Transverse colon (tissue), 4 donors: ENCODE measurements around the gene ABCF1. TPM values are rescaled to one million over a fixed set of nuclear protein-coding genes. Genes with fewer than 3 reads are reported as not detected.

Experiments used
- DNase-seq: peaks from one replicate; pipeline ENCODE4 v3.0.0-alpha.2; 2019
- H3K27ac ChIP-seq, 4 donors: fragments of 200-600 bp; sonication (generic); 2 replicates each; pipeline ENCODE4 v1.5.1; 2016 to 2018; ENCODE audit warnings: inconsistent platforms in 4 of 4
- H3K27me3 ChIP-seq: fragments of 200-600 bp; sonication (generic); 2 replicates; pipeline ENCODE4 v1.5.1; 2017; ENCODE audit warnings: inconsistent platforms
- H3K36me3 ChIP-seq, 4 donors: fragments of 200-600 bp; sonication (generic); 2 replicates each; pipeline ENCODE4 v1.5.1; 2017 to 2019; ENCODE audit warnings: inconsistent platforms in 4 of 4
- H3K4me1 ChIP-seq, 4 donors: fragments of 200-600 bp; sonication (generic); 2 replicates each; pipeline ENCODE4 v1.5.1; 2017 to 2020; ENCODE audit warnings: inconsistent platforms in 4 of 4
- H3K4me3 ChIP-seq, 4 donors: fragments of 200-600 bp; sonication (generic); 1 replicate in 1 of 4; 2 replicates in 3 of 4; pipeline versions ENCODE4 v1.5.1 to v1.6.1; 2017 to 2019; ENCODE audit warnings: inconsistent platforms in 4 of 4
- H3K9me3 ChIP-seq, 2 donors: fragments of 200-600 bp; sonication (generic); 2 replicates each; pipeline ENCODE4 v1.5.1; 2017 to 2019; ENCODE audit warnings: inconsistent platforms in 2 of 2
- EP300 ChIP-seq: sonication (generic); formaldehyde crosslinking; IDR thresholded peaks from one replicate; pipeline ENCODE4 v1.6.1; 2017; ENCODE audit warnings: antibody characterized with exemption, low read depth
- POLR2A ChIP-seq: fragments of 450-650 bp; IDR thresholded peaks from one replicate; pipeline ENCODE4 v1.6.1; 2016; ENCODE audit warnings: antibody characterized with exemption, mild to moderate bottlenecking, moderate library complexity
- POLR2AphosphoS5 ChIP-seq, 3 donors: sonication (generic); formaldehyde crosslinking; IDR thresholded peaks; one replicate each; pipeline ENCODE4 v1.6.1; 2016; ENCODE audit warnings: antibody characterized with exemption in 3 of 3
- WGBS, 2 donors: methylation state at CpG; one replicate each; pipeline ENCODE4 v1.1.5; 2018; ENCODE audit warnings: low coverage in 1 of 2; 5-methylcytosine and 5-hydroxymethylcytosine counted together
- in situ Hi-C, 4 donors: fragments of 200-750 bp; cut with MboI; loops; one replicate each; pipeline versions ENCODE4 v1.15.0 to v1.15.1; 2017; ENCODE audit warnings: low sequenced_read_pairs in 3 of 4, low pct_ligation_motif_present in 1 of 4, low pct_unique_long_range_greater_than_20kb in 1 of 4
- intact Hi-C: fragments of 100-400 bp; cut with DNase I; formaldehyde crosslinking; loops from one replicate; pipeline ENCODE4 v1.15.1; 2023; ENCODE audit warnings: low total_unique reads
- total RNA-seq, 4 donors: library from RNA; depleted of rRNA; stranded (reverse); fragments of >200 nt; gene quantifications; one replicate each; pipeline ENCODE4 v1.1.0, GENCODE V29; 2016
- TF ChIP-seq, protein P1 (sequence below), 5 experiments: fragments of 200-600 bp in 3 of 5; fragments of 450-650 bp in 2 of 5; sonication (generic) in 3 of 5; IDR thresholded peaks; 1 replicate in 2 of 5; 2 replicates in 3 of 5; pipeline ENCODE4 v1.5.1; 2016 to 2017; ENCODE audit warnings: antibody characterized with exemption in 5 of 5, inconsistent platforms in 3 of 5, mild to moderate bottlenecking in 2 of 5, moderate library complexity in 1 of 5

Gene ABCF1
- total RNA-seq, 4 donors from 2014 or later: 33.0 to 52.0 (median 40.1) TPM

DNA sequence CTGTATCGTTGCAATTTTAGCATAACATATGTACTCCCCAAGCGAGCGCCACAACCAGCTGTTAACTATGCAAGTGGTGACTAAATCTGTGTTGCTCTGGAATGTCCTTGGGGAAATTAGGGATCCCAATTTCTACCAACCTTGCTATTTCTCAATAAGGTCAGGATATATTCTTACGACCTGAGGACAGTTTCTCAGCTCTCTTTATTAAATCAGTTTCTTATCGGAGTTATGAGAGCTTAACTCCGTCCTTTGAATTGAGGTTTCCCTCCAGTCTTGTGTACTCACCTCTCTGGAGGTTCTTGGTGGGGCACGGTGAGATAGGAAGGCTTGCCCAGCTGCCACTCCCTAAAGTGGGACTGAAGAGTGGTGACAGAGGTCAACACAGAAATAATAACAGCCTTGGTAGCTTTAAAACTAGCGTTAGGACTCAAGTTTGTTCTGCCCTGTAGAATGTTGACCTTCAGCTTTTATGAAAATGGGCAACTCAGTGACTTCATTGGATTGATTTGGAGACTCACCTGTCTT is 47.1 kb downstream of the ABCF1 start:
- TF ChIP-seq, protein P1, sequence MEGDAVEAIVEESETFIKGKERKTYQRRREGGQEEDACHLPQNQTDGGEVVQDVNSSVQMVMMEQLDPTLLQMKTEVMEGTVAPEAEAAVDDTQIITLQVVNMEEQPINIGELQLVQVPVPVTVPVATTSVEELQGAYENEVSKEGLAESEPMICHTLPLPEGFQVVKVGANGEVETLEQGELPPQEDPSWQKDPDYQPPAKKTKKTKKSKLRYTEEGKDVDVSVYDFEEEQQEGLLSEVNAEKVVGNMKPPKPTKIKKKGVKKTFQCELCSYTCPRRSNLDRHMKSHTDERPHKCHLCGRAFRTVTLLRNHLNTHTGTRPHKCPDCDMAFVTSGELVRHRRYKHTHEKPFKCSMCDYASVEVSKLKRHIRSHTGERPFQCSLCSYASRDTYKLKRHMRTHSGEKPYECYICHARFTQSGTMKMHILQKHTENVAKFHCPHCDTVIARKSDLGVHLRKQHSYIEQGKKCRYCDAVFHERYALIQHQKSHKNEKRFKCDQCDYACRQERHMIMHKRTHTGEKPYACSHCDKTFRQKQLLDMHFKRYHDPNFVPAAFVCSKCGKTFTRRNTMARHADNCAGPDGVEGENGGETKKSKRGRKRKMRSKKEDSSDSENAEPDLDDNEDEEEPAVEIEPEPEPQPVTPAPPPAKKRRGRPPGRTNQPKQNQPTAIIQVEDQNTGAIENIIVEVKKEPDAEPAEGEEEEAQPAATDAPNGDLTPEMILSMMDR (IDR thresholded peaks at IDR 0.05): no peak
- TF ChIP-seq POLR2AphosphoS5 (IDR thresholded peaks at IDR 0.05): peak; percentile 22 to 72 (median 63)
- peak; percentile 35 for TF ChIP-seq POLR2A
- peak overlapping the region; percentile 93 to 98 (median 94) for H3K27ac ChIP-seq
- intact Hi-C loops: loop anchor here (5.0 kb wide), 2 partner anchors 69 to 104 kb away; partner anchors contain the start of genes PPP1R18 and TUBB
- peaks cover 0 to 45% (median 22%) of the 10 kb centered on the region in 4 donors for H3K36me3 ChIP-seq
- no peaks in the 10 kb centered on the region for H3K27me3 ChIP-seq
- in situ Hi-C loops: no loop called here
- H3K4me3 ChIP-seq: peak overlapping the region; percentile 43 to 71 (median 66)
- peak; percentile 57 for DNase-seq
- H3K4me1 ChIP-seq: peaks cover 13 to 30% (median 26%) of the 10 kb centered on the region in 4 donors
- 8 to 12% methylated on average over 8 of the region's 8 CpGs for WGBS, 2 donors
- no peaks in the 10 kb centered on the region for H3K9me3 ChIP-seq

DNA sequence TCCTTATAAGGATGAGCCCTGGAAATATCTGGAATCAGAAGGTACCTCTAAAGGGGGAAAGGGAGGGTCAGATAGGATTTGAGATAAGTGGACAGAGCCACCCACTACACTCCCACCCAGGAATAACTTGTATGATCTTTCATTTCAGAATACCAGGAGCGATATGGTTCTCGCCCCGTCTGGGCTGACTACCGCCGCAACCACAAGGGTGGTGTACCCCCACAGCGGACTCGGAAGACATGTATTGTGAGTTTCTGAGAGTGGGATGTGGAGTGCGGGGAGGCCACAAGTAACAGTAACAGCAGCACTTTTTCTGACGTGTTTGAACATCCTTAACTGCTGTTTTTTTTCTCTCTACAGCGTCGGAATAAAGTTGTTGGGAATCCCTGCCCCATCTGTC is 48.3 kb downstream of the ABCF1 start:
- Histone ChIP-seq H3K36me3 (peaks cover 0 to 57% (median 28%) of the 10 kb centered on the region in 4 donors), H3K27ac (peak overlapping the region; percentile 93 to 98 (median 94)), H3K4me1 (peaks cover 10 to 17% (median 14%) of the 10 kb centered on the region in 4 donors), H3K9me3 (no peaks in the 10 kb centered on the region), H3K27me3 (no peaks in the 10 kb centered on the region), H3K4me3 (no peak overlapping the region)
- in situ Hi-C loops (no loop called here), intact Hi-C loops (loop anchor here (5.0 kb wide), 2 partner anchors 68 to 103 kb away; partner anchors contain the start of genes PPP1R18 and TUBB)
- WGBS, 2 donors: 96 to 100% methylated on average over 1 to 11 of the region's 11 CpGs
- TF ChIP-seq POLR2A (no peak), POLR2AphosphoS5 (IDR thresholded peaks at IDR 0.05) (no peak), EP300 (no peak)
- TF ChIP-seq, protein P1 (IDR thresholded peaks at IDR 0.05): no peak
- DNase-seq: no peak

DNA sequence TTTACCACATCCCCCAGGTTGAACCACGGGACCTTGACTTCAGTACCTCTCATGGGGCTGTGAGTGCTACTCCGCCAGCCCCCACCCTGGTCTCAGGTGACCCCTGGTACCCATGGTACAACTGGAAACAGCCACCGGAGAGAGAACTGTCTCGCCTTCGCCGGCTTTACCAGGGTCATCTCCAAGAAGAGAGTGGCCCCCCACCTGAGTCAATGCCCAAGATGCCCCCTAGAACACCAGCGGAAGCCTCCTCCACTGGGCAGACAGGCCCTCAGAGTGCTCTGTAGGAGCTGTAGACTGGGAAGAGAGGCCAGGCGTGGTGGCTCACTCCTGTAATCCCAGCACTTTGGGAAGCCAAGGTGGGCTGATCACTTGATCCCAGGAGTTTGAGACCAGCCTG is 54.3 kb downstream of the ABCF1 start:
- 93 to 100% methylated on average over 1 to 8 of the region's 8 CpGs for WGBS, 2 donors
- peaks cover 12 to 17% (median 15%) of the 10 kb centered on the region in 4 donors for H3K4me1 ChIP-seq
- H3K27me3 ChIP-seq: no peaks in the 10 kb centered on the region
- no peak for DNase-seq
- H3K9me3 ChIP-seq: no peaks in the 10 kb centered on the region
- intact Hi-C loops: no loop called here
- H3K36me3 ChIP-seq: peaks cover 0 to 53% (median 27%) of the 10 kb centered on the region in 4 donors
- H3K4me3 ChIP-seq: no peak overlapping the region
- TF ChIP-seq, protein P1 (IDR thresholded peaks at IDR 0.05): no peak
- TF ChIP-seq POLR2A: no peak
- TF ChIP-seq EP300: no peak
- TF ChIP-seq POLR2AphosphoS5 (IDR thresholded peaks at IDR 0.05): no peak
- peak overlapping the region; percentile 84 to 94 (median 94) for H3K27ac ChIP-seq
- in situ Hi-C loops: loop anchor here in 1 of 4 donors (10.0 kb wide), 1 partner anchor 49 kb away; the partner anchor contains the start of gene DHX16

DNA sequence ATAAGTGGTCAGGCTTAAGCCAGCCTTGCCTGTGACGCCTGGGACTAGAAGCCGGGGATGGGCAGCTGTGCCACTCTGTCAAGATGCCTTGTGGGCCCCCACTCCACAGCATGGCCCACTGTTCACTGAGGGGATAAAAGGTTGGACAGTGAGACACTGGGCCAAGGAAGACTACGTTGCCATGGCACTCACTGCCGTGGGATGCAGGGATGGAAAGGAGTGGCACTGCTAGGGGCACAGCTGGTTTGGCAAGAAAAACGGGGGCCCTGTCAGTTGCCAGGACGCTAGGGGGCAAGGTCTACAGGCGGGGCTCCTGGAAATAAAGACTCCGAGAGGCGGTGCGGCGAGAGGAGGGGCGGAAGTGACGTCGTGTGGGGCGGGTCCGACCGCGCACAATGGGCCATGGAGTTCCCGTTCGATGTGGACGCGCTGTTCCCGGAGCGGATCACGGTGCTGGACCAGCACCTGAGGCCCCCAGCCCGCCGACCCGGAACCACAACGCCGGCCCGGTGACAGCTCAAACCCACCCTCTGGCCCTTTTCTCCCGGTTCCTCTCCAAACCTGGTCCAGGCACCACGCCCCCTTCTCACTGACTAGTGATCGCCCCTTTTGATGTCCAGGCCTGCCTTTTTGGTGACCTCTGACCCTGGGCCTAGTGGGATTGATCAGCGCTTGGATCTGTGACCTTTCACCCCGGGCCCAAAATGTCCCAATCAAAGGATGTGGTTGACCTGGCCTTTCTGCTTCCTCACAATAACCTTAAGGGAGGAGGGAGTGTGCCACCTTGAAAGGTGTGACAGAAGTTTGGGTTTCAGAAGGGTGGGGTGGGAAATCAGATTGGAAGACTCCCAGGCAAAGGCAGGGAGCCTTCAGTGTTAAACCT is 55.5 kb downstream of the ABCF1 start, which contains the start of gene ATAT1:
Gene ATAT1, plus strand, starts transcription at position 391 of the 883 bp plus-strand sequence.
- TF ChIP-seq POLR2AphosphoS5 (IDR thresholded peaks at IDR 0.05): peak in 2 of 3 donors; percentile 89 to 91
- no peak for TF ChIP-seq EP300
- TF ChIP-seq, protein P1 (IDR thresholded peaks at IDR 0.05): peak; percentile 20 to 55 (median 25)
- peak; percentile 83 for TF ChIP-seq POLR2A
- peak; percentile 96 for DNase-seq
- Histone ChIP-seq H3K36me3 (peaks cover 0 to 41% (median 21%) of the 10 kb centered on the region in 4 donors), H3K4me1 (peaks cover 12 to 17% (median 15%) of the 10 kb centered on the region in 4 donors), H3K27me3 (no peaks in the 10 kb centered on the region), H3K9me3 (no peaks in the 10 kb centered on the region), H3K27ac (peak within 1 kb of the TSS; percentile 84 to 94 (median 94)), H3K4me3 (peak within 1 kb of the TSS; percentile 38 to 73 (median 44))
- WGBS, 2 donors: 0 to 2% methylated on average over 4 to 36 of the region's 36 CpGs
- intact Hi-C loops: no loop called here
- in situ Hi-C loops: loop anchor here in 1 of 4 donors (10.0 kb wide), 1 partner anchor 48 kb away; the partner anchor contains the start of gene DHX16
